ENCODE results near the gene JARID2. TPM values are rescaled to one million over a fixed set of nuclear protein-coding genes. Genes with fewer than 3 reads are reported as not detected.

Gene JARID2
- total and polyA plus RNA-seq, 2 of the 13 experiments (the other 11 are each of a cell fraction or from before 2014, with no cell fraction given), result 7.5 to 10.3 TPM

DNA sequence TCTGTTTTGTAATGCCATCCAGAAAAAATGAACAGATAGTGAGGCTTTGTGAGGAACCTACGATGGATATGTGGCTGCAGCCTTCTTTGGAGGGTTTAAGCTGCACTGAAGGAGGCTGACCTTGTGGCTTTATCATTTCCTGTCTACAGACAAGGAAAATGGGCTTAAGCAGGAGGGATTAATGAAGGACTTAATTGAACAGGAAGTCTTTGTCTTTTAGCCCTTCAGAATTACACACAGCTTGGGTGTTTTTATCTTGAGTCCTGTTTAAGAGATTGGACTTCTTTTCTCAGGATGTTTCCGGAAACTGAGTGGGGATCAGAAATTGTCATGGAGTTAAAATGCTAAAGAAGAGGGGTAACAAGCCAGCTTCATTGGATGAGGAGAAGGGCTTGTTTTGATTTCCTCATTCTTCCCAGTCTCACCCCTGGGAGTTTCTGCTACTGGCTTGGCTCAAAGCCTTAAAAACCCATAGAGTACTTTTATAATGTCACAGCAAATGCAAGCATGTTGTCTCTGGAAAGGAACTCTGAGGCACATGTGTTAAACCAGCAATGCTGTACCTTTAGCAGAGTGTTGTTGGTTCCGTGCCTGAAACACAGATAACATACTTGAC lies 193.6 kb downstream of the JARID2 start:
- TF ChIP-seq ZNF260 (CRISPR knock-in tag; IDR thresholded peaks at IDR 0.05; ENCODE audit: borderline replicate concordance, low read depth) (no peak), ZBTB7A (CRISPR knock-in tag; IDR thresholded peaks at IDR 0.05) (no peak), MNT (IDR thresholded peaks at IDR 0.05) (peak; percentile 30; the same call in 1 of the 2 replicates)
- no peak for FAIRE-seq
- WGBS (ENCODE audit: low lambda C conversion rate), result 94% methylated on average over 3 of the region's 3 CpGs
- no peak for DNase-seq (ENCODE audit: low spot score)
- ChIA-PET CTCF (ENCODE audit: low intra/inter-chr PET ratio, low total read pairs) (no interaction called here), POLR2A (no interaction called here)
- H4K20me1 ChIP-seq (ENCODE audit: insufficient read depth, low read length), result no peaks in the 10 kb centered on the region
- no peak overlapping the region for H3K27ac ChIP-seq (ENCODE audit: extremely low read length, insufficient read depth, low read length)
- peaks cover 24% of the 10 kb centered on the region for H3K4me1 ChIP-seq (ENCODE audit: insufficient read depth, low read length)
- no peak overlapping the region for H3K4me3 ChIP-seq (replicated peaks in 1 of 3; ENCODE audit: insufficient read depth in 1 of 3, low read depth in 2 of 3, low read length in 3 of 3)
- no peaks in the 10 kb centered on the region for H3K27me3 ChIP-seq (ENCODE audit: control insufficient read depth in 1 of 2, insufficient read depth in 2 of 2, low read length in 2 of 2)
- no peak overlapping the region for H2AFZ ChIP-seq (ENCODE audit: low read length)
- in situ Hi-C loops (cut with HindIII; ENCODE audit: extremely low pct_ligation_motif_present, low pct_unique_long_range_greater_than_20kb), result no loop called here
- ATAC-seq, result no peak
- H3K4me2 ChIP-seq (ENCODE audit: low read depth, low read length), result no peak overlapping the region
- no peaks in the 10 kb centered on the region for H3K36me3 ChIP-seq (replicated peaks in 1 of 2; ENCODE audit: control insufficient read depth in 1 of 2, insufficient read depth in 2 of 2, low read length in 2 of 2)
- intact Hi-C loops (cut with micrococcal nuclease; ENCODE audit: unreplicated experiment), result loop anchor here (5.0 kb wide), 2 partner anchors 47 to 192 kb away; partner anchors contain the start of gene JARID2
- H3K9me3 ChIP-seq (ENCODE audit: low read length), result no peaks in the 10 kb centered on the region; the same call in 1 of the 2 replicates
- H3K79me2 ChIP-seq (ENCODE audit: insufficient read depth, low read length), result peaks cover 16% of the 10 kb centered on the region
- BruUV-seq (replicated peaks), result no TSS peak
- H3K9ac ChIP-seq (ENCODE audit: insufficient read depth, low read depth, low read length), result no peak overlapping the region

DNA sequence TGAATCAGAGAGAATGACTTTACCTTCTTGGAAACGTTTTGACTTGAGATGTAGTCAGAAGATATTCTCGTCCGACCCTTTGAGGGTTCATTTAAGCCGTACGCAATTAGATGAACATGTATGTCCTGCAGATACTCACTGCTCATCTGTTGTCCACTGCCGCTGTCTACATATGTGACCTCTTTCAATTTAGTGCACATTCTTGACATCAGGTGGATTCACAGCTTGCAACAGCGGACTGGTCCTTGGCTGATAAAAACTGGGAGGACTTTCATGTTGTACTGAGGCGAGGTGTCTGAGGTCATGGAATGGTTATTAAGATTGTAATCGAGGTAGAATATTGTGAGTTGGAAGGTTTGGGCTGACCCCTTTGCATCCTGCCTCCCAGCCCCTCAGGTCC lies 194.2 kb downstream of the JARID2 start:
- H3K36me3 ChIP-seq (replicated peaks in 1 of 2; ENCODE audit: control insufficient read depth in 1 of 2, insufficient read depth in 2 of 2, low read length in 2 of 2), result no peaks in the 10 kb centered on the region
- TF ChIP-seq ZNF367 (CRISPR knock-in tag; IDR thresholded peaks at IDR 0.05; ENCODE audit: borderline replicate concordance), result no peak
- TF ChIP-seq ZNF441 (CRISPR knock-in tag; IDR thresholded peaks at IDR 0.05; ENCODE audit: borderline replicate concordance), result no peak
- TF ChIP-seq ZNF652 (CRISPR knock-in tag; IDR thresholded peaks at IDR 0.05; ENCODE audit: borderline replicate concordance, low read depth), result no peak
- TF ChIP-seq ZBTB38 (CRISPR knock-in tag; IDR thresholded peaks at IDR 0.05), result no peak
- TF ChIP-seq CBX5 (CRISPR knock-in tag; IDR thresholded peaks at IDR 0.05; ENCODE audit: borderline replicate concordance), result no peak
- TF ChIP-seq ZNF607 (CRISPR knock-in tag; IDR thresholded peaks at IDR 0.05; ENCODE audit: borderline replicate concordance), result no peak
- no peak for TF ChIP-seq BORCS8-MEF2B (CRISPR knock-in tag; IDR thresholded peaks at IDR 0.05)
- no peak for TF ChIP-seq TMF1 (CRISPR knock-in tag; IDR thresholded peaks at IDR 0.05; ENCODE audit: low read depth)
- no peak for TF ChIP-seq CSRNP2 (CRISPR knock-in tag; conservative IDR thresholded peaks at IDR 0.05; ENCODE audit: low read depth)
- TF ChIP-seq FOXA1 (IDR thresholded peaks at IDR 0.05), result no peak
- TF ChIP-seq FOXA1 (CRISPR knock-in tag; IDR thresholded peaks at IDR 0.05), result no peak
- TF ChIP-seq, protein P1, sequence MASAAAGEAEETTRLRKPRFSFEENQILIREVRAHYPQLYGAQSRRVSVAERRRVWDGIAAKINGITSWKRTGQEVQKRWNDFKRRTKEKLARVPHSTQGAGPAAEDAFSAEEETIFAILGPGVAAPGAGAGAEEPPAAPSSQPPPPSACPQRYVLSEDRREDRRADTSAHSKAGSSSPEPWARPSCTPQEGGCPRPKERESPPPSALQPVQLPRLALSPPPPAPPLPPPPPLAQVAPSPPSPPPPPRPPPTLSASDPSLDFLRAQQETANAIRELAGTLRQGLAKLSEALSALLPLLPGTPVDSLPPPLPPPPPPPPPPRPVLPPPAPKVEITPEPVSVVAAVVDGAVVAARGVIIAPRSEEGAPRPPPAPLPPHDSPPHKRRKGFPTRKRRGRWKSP (CRISPR knock-in tag; IDR thresholded peaks at IDR 0.05), result no peak
- no peak for FAIRE-seq
- H3K27me3 ChIP-seq (ENCODE audit: control insufficient read depth in 1 of 2, insufficient read depth in 2 of 2, low read length in 2 of 2), result no peaks in the 10 kb centered on the region
- POLR2A ChIA-PET, result no interaction called here
- no peaks in the 10 kb centered on the region for H4K20me1 ChIP-seq (ENCODE audit: insufficient read depth, low read length)
- no peak overlapping the region for H3K4me3 ChIP-seq (replicated peaks in 1 of 3; ENCODE audit: insufficient read depth in 1 of 3, low read depth in 2 of 3, low read length in 3 of 3)
- intact Hi-C loops (cut with micrococcal nuclease; ENCODE audit: unreplicated experiment) (loop anchor here (5.0 kb wide), 2 partner anchors 48 to 193 kb away; partner anchors contain the start of gene JARID2), in situ Hi-C loops (cut with HindIII; ENCODE audit: extremely low pct_ligation_motif_present, low pct_unique_long_range_greater_than_20kb) (no loop called here)
- no peaks in the 10 kb centered on the region; the same call in 1 of the 2 replicates for H3K9me3 ChIP-seq (ENCODE audit: low read length)
- H3K4me1 ChIP-seq (ENCODE audit: insufficient read depth, low read length), result peaks cover 19% of the 10 kb centered on the region
- ATAC-seq, result no peak
- no peak overlapping the region for H3K9ac ChIP-seq (ENCODE audit: insufficient read depth, low read depth, low read length)
- 79% methylated on average over 9 of the region's 9 CpGs for WGBS (ENCODE audit: low lambda C conversion rate)
- BruUV-seq (replicated peaks), result no TSS peak
- DNase-seq (ENCODE audit: low spot score), result no peak
- H3K4me2 ChIP-seq (ENCODE audit: low read depth, low read length), result no peak overlapping the region
- peaks cover 16% of the 10 kb centered on the region for H3K79me2 ChIP-seq (ENCODE audit: insufficient read depth, low read length)
- no peak overlapping the region for H3K27ac ChIP-seq (ENCODE audit: extremely low read length, insufficient read depth, low read length)
- CTCF ChIA-PET (ENCODE audit: low intra/inter-chr PET ratio, low total read pairs), result no interaction called here
- H2AFZ ChIP-seq (ENCODE audit: low read length), result no peak overlapping the region

Data from HepG2 (cell line).